Prostate gland (tissue), 2 donors: ENCODE data around the gene RETREG1.

Source experiments
- CTCF ChIP-seq, 4 experiments: fragments of 200-600 bp in 2 of 4; fragments of 450-650 bp in 2 of 4; sonication (generic) in 2 of 4; IDR thresholded peaks; 1 replicate in 3 of 4; 2 replicates in 1 of 4; pipeline ENCODE4 v1.5.1; 2016 to 2019; ENCODE audit warnings: antibody characterized with exemption in 4 of 4, mild to moderate bottlenecking in 2 of 4, moderate library complexity in 2 of 4
- POLR2A ChIP-seq: fragments of 450-650 bp; IDR thresholded peaks from one replicate; pipeline ENCODE4 v1.6.1; 2016; ENCODE audit warnings: antibody characterized with exemption, mild to moderate bottlenecking
- POLR2AphosphoS5 ChIP-seq: sonication (generic); formaldehyde crosslinking; IDR thresholded peaks from one replicate; pipeline ENCODE4 v1.6.1; 2017; ENCODE audit warnings: antibody characterized with exemption

GRCh38 chr5:16602182-16602581 lies 14.6 kb downstream of the RETREG1 start:
- TF ChIP-seq POLR2A (no peak), CTCF (IDR thresholded peaks at IDR 0.05) (no peak), POLR2AphosphoS5 (no peak)
